ENCODE results near the gene RGS7.

RGS7 gene

GRCh38 chr1:241272828-241273227, 84.2 kb downstream of the RGS7 start:
- Mint-ChIP-seq H3K36me3 (ENCODE audit: low read depth) (no peaks in the 10 kb centered on the region), H3K4me3 (no peak overlapping the region), H3K27ac (no peak overlapping the region), H3K27me3 (ENCODE audit: low read depth) (no peaks in the 10 kb centered on the region), H3K4me1 (ENCODE audit: low read depth) (no peaks in the 10 kb centered on the region), H3K9me3 (peaks cover 32% of the 10 kb centered on the region)

- H3K9me3 Mint-ChIP-seq: peaks cover 39% of the 10 kb centered on the region
Observed at GRCh38 chr1:241271427-241271826, 85.6 kb downstream of the RGS7 start.

GRCh38 chr1:241270016-241270415, 87.0 kb downstream of the RGS7 start:
- H3K27me3 Mint-ChIP-seq (ENCODE audit: low read depth): no peaks in the 10 kb centered on the region
- peaks cover 36% of the 10 kb centered on the region for H3K9me3 Mint-ChIP-seq
- H3K36me3 Mint-ChIP-seq (ENCODE audit: low read depth): no peaks in the 10 kb centered on the region
- no peak overlapping the region for H3K4me3 Mint-ChIP-seq
- H3K4me1 Mint-ChIP-seq (ENCODE audit: low read depth): no peaks in the 10 kb centered on the region
- H3K27ac Mint-ChIP-seq: no peak overlapping the region

More at GRCh38 chr1:241271427-241271826, 85.6 kb downstream of the RGS7 start:
- H3K27ac Mint-ChIP-seq: no peak overlapping the region
- H3K4me3 Mint-ChIP-seq: no peak overlapping the region
- H3K36me3 Mint-ChIP-seq (ENCODE audit: low read depth): no peaks in the 10 kb centered on the region
- H3K4me1 Mint-ChIP-seq (ENCODE audit: low read depth): no peaks in the 10 kb centered on the region
- H3K27me3 Mint-ChIP-seq (ENCODE audit: low read depth): no peaks in the 10 kb centered on the region

GRCh38 chr1:241269116-241269515, 87.9 kb downstream of the RGS7 start:
- H3K27ac Mint-ChIP-seq: no peak overlapping the region
- H3K27me3 Mint-ChIP-seq (ENCODE audit: low read depth): no peaks in the 10 kb centered on the region
- H3K9me3 Mint-ChIP-seq: peaks cover 36% of the 10 kb centered on the region
- H3K36me3 Mint-ChIP-seq (ENCODE audit: low read depth): no peaks in the 10 kb centered on the region
- no peaks in the 10 kb centered on the region for H3K4me1 Mint-ChIP-seq (ENCODE audit: low read depth)
- H3K4me3 Mint-ChIP-seq: no peak overlapping the region

GRCh38 chr1:241266121-241266520, 90.9 kb downstream of the RGS7 start:
- Mint-ChIP-seq H3K27me3 (ENCODE audit: low read depth) (no peaks in the 10 kb centered on the region), H3K4me3 (no peak overlapping the region), H3K36me3 (ENCODE audit: low read depth) (no peaks in the 10 kb centered on the region), H3K4me1 (ENCODE audit: low read depth) (no peaks in the 10 kb centered on the region), H3K9me3 (peaks cover 16% of the 10 kb centered on the region), H3K27ac (no peak overlapping the region)

- no peaks in the 10 kb centered on the region for H3K27me3 Mint-ChIP-seq (ENCODE audit: low read depth)
- H3K9me3 Mint-ChIP-seq: peaks cover 16% of the 10 kb centered on the region
- no peaks in the 10 kb centered on the region for H3K36me3 Mint-ChIP-seq (ENCODE audit: low read depth)
- H3K27ac Mint-ChIP-seq: no peak overlapping the region
- H3K4me1 Mint-ChIP-seq (ENCODE audit: low read depth): no peaks in the 10 kb centered on the region
- no peak overlapping the region for H3K4me3 Mint-ChIP-seq
Observed at GRCh38 chr1:241265428-241265827, 91.6 kb downstream of the RGS7 start.

- Mint-ChIP-seq H3K4me1 (ENCODE audit: low read depth) (no peaks in the 10 kb centered on the region), H3K27me3 (ENCODE audit: low read depth) (no peaks in the 10 kb centered on the region), H3K36me3 (ENCODE audit: low read depth) (no peaks in the 10 kb centered on the region), H3K4me3 (no peak overlapping the region), H3K27ac (no peak overlapping the region), H3K9me3 (peaks cover 13% of the 10 kb centered on the region)
Observed at GRCh38 chr1:241263346-241263745, 93.7 kb downstream of the RGS7 start.

- Mint-ChIP-seq H3K36me3 (ENCODE audit: low read depth) (no peaks in the 10 kb centered on the region), H3K27me3 (ENCODE audit: low read depth) (no peaks in the 10 kb centered on the region), H3K27ac (no peak overlapping the region), H3K4me1 (ENCODE audit: low read depth) (no peaks in the 10 kb centered on the region), H3K4me3 (no peak overlapping the region), H3K9me3 (peaks cover 19% of the 10 kb centered on the region)
Observed at GRCh38 chr1:241253471-241253870, 103.5 kb downstream of the RGS7 start.

GRCh38 chr1:241250465-241250864, 106.5 kb downstream of the RGS7 start:
- H3K9me3 Mint-ChIP-seq: peaks cover 25% of the 10 kb centered on the region
- no peaks in the 10 kb centered on the region for H3K27me3 Mint-ChIP-seq (ENCODE audit: low read depth)
- no peaks in the 10 kb centered on the region for H3K36me3 Mint-ChIP-seq (ENCODE audit: low read depth)
- H3K4me3 Mint-ChIP-seq: no peak overlapping the region
- H3K4me1 Mint-ChIP-seq (ENCODE audit: low read depth): no peaks in the 10 kb centered on the region
- no peak overlapping the region for H3K27ac Mint-ChIP-seq

GRCh38 chr1:241240069-241240468, 116.9 kb downstream of the RGS7 start:
- H3K36me3 Mint-ChIP-seq (ENCODE audit: low read depth): no peaks in the 10 kb centered on the region

GRCh38 chr1:241237873-241238272, 119.1 kb downstream of the RGS7 start:
- H3K36me3 Mint-ChIP-seq (ENCODE audit: low read depth): no peaks in the 10 kb centered on the region
- H3K4me3 Mint-ChIP-seq: no peak overlapping the region
- H3K4me1 Mint-ChIP-seq (ENCODE audit: low read depth): no peaks in the 10 kb centered on the region
- peaks cover 12% of the 10 kb centered on the region for H3K9me3 Mint-ChIP-seq
- no peaks in the 10 kb centered on the region for H3K27me3 Mint-ChIP-seq (ENCODE audit: low read depth)
- H3K27ac Mint-ChIP-seq: no peak overlapping the region

More at GRCh38 chr1:241240069-241240468, 116.9 kb downstream of the RGS7 start:
- H3K27me3 Mint-ChIP-seq (ENCODE audit: low read depth): no peaks in the 10 kb centered on the region
- no peak overlapping the region for H3K4me3 Mint-ChIP-seq
- H3K9me3 Mint-ChIP-seq: no peaks in the 10 kb centered on the region
- H3K4me1 Mint-ChIP-seq (ENCODE audit: low read depth): no peaks in the 10 kb centered on the region
- H3K27ac Mint-ChIP-seq: no peak overlapping the region

- Mint-ChIP-seq H3K4me1 (ENCODE audit: low read depth) (no peaks in the 10 kb centered on the region), H3K36me3 (ENCODE audit: low read depth) (no peaks in the 10 kb centered on the region), H3K4me3 (no peak overlapping the region), H3K27ac (no peak overlapping the region), H3K27me3 (ENCODE audit: low read depth) (no peaks in the 10 kb centered on the region), H3K9me3 (peaks cover 16% of the 10 kb centered on the region)
Observed at GRCh38 chr1:241235256-241235897, 121.6 kb downstream of the RGS7 start.

- Mint-ChIP-seq H3K27ac (no peak overlapping the region), H3K36me3 (ENCODE audit: low read depth) (no peaks in the 10 kb centered on the region), H3K9me3 (peaks cover 16% of the 10 kb centered on the region), H3K4me1 (ENCODE audit: low read depth) (no peaks in the 10 kb centered on the region), H3K27me3 (ENCODE audit: low read depth) (no peaks in the 10 kb centered on the region), H3K4me3 (no peak overlapping the region)
Observed at GRCh38 chr1:241229711-241230110, 127.3 kb downstream of the RGS7 start.

- Mint-ChIP-seq H3K36me3 (ENCODE audit: low read depth) (no peaks in the 10 kb centered on the region), H3K27me3 (ENCODE audit: low read depth) (no peaks in the 10 kb centered on the region), H3K9me3 (peaks cover 15% of the 10 kb centered on the region), H3K27ac (no peak overlapping the region), H3K4me1 (ENCODE audit: low read depth) (no peaks in the 10 kb centered on the region), H3K4me3 (no peak overlapping the region)
Observed at GRCh38 chr1:241229216-241229615, 127.8 kb downstream of the RGS7 start.

- Mint-ChIP-seq H3K36me3 (ENCODE audit: low read depth) (no peaks in the 10 kb centered on the region), H3K27me3 (ENCODE audit: low read depth) (no peaks in the 10 kb centered on the region)
Observed at GRCh38 chr1:241228339-241228738, 128.7 kb downstream of the RGS7 start.

GRCh38 chr1:241225741-241226140, 131.3 kb downstream of the RGS7 start:
- Mint-ChIP-seq H3K36me3 (ENCODE audit: low read depth) (no peaks in the 10 kb centered on the region), H3K9me3 (peaks cover 10% of the 10 kb centered on the region), H3K4me1 (ENCODE audit: low read depth) (no peaks in the 10 kb centered on the region), H3K27me3 (ENCODE audit: low read depth) (no peaks in the 10 kb centered on the region), H3K27ac (no peak overlapping the region), H3K4me3 (no peak overlapping the region)

More at GRCh38 chr1:241228339-241228738, 128.7 kb downstream of the RGS7 start:
- Mint-ChIP-seq H3K27ac (no peak overlapping the region), H3K9me3 (peaks cover 14% of the 10 kb centered on the region), H3K4me3 (no peak overlapping the region), H3K4me1 (ENCODE audit: low read depth) (no peaks in the 10 kb centered on the region)
